ENCODE measurements around the gene MAN2C1.
"Not testable (repeated sequence)": the region's sequence is repeated elsewhere in the genome, so short reads cannot be mapped to it uniquely, and the experiment has no call there.

Gene MAN2C1

DNA sequence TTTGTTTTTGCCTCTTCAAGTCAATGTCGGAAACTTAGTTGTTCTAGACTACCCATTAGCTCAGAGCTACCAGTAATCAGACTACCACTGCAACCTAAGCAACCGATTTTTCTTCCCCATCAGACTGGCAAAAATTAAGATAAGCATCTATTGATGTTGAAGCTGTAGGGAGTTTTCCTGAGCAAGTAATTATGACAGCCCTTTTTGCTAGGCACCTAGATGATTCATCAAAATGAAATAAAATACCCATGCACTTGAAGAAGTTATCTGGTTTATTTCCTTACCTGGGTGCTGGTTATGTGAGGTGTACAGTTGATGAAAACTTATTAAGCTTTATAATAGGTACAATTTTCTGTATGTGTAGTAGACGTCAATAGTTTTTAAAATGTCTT lies 33.1 kb downstream of the MAN2C1 start:
- Histone ChIP-seq H3K14ac (ENCODE audit: low read length) (no peak overlapping the region), H4K91ac (ENCODE audit: low read depth, low read length) (no peak overlapping the region), H2AK5ac (ENCODE audit: low read length) (no peak overlapping the region), H3K79me2 (ENCODE audit: control insufficient read depth, insufficient read depth, low read length, poor library complexity) (peaks cover 7% of the 10 kb centered on the region), H4K12ac (ENCODE audit: low read depth, low read length) (no peak overlapping the region), H4K8ac (ENCODE audit: low read depth, low read length) (peak overlapping the region; percentile 43), H3K18ac (ENCODE audit: low read length) (no peak overlapping the region), H3K9me3 (ENCODE audit: insufficient read depth, low read depth, low read length) (no peaks in the 10 kb centered on the region), H3K79me1 (ENCODE audit: low read length) (peaks cover 2% of the 10 kb centered on the region), H3K36me3 (ENCODE audit: control insufficient read depth in 1 of 2, insufficient read depth in 2 of 2, low read length in 2 of 2) (peaks cover 17 to 18% of the 10 kb centered on the region in 2 experiments), H3K27me3 (ENCODE audit: insufficient read depth, low read length) (no peaks in the 10 kb centered on the region), H2BK12ac (ENCODE audit: low read length) (no peak overlapping the region), H2BK5ac (ENCODE audit: low read depth, low read length, poor library complexity) (no peak overlapping the region), H3K4me1 (ENCODE audit: control insufficient read depth in 1 of 2, insufficient read depth in 2 of 2, low read length in 2 of 2) (peaks cover 5 to 8% of the 10 kb centered on the region in 2 experiments), H3K4ac (ENCODE audit: low read depth, low read length) (no peak overlapping the region), H3K23ac (ENCODE audit: low read length) (no peak overlapping the region), H3K9ac (ENCODE audit: low read length) (no peak overlapping the region), H2BK120ac (ENCODE audit: insufficient read depth, low read length, poor library complexity) (no peak overlapping the region), H3K4me3 (ENCODE audit: low read depth, low read length) (no peak overlapping the region), H3K4me2 (ENCODE audit: low read length) (peak overlapping the region; percentile 83), H3K27ac (ENCODE audit: low read depth, low read length) (no peak overlapping the region), H2AFZ (ENCODE audit: insufficient read depth, low read length, poor library complexity) (peak overlapping the region; percentile 66)
- no CpG with 5 or more reads among the region's 3 CpGs for WGBS (ENCODE audit: extremely low coverage, insufficient coverage, insufficient read length)
- no peak for DNase-seq

DNA sequence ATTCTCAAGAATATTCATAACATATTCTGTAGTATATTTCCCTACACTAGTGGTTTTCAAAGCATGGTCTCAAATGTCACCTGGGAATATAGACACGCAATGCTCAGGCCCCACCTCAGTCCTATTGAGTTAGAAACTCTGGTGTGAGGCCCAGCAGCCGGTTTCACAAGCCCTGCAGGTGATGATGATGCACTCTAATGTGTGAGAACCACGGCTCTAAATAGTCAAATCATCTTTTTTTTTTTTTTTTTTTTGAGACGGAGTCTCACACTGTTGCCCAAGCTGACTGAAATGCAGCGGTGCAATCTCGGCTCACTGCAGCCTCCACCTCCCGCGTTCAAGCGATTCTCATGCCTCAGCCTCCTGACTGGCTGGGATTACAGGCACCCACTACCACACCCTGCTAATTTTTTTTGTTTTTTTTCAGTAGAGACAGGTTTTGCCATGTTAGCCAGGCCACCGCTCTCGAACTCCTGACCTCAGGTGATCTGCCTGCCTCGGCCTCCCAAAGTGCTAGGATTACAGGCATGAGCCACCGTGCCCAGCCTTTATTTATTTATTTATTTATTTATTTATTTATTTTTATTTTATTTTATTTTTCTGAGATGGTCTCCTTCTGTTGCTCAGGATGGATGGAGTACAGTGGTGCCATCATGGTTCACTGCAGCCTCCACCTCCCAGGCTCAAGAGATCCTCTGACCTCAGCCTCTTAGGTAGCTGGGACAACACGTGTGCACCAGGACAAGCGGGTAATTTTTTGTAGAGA lies 34.6 kb downstream of the MAN2C1 start:
- not testable (repeated sequence) for H3K14ac ChIP-seq (ENCODE audit: low read length); H3K79me2 ChIP-seq (ENCODE audit: control insufficient read depth, insufficient read depth, low read length, poor library complexity); H3K4me3 ChIP-seq (ENCODE audit: low read depth, low read length); H3K27ac ChIP-seq (ENCODE audit: low read depth, low read length); H3K9ac ChIP-seq (ENCODE audit: low read length); H4K91ac ChIP-seq (ENCODE audit: low read depth, low read length); DNase-seq; H2BK5ac ChIP-seq (ENCODE audit: low read depth, low read length, poor library complexity); H2BK120ac ChIP-seq (ENCODE audit: insufficient read depth, low read length, poor library complexity); H3K23ac ChIP-seq (ENCODE audit: low read length); H3K36me3 ChIP-seq (ENCODE audit: control insufficient read depth in 1 of 2, insufficient read depth in 2 of 2, low read length in 2 of 2); H4K8ac ChIP-seq (ENCODE audit: low read depth, low read length); H3K9me3 ChIP-seq (ENCODE audit: insufficient read depth, low read depth, low read length); H3K18ac ChIP-seq (ENCODE audit: low read length); H3K4ac ChIP-seq (ENCODE audit: low read depth, low read length); H3K4me1 ChIP-seq (ENCODE audit: control insufficient read depth in 1 of 2, insufficient read depth in 2 of 2, low read length in 2 of 2); H4K12ac ChIP-seq (ENCODE audit: low read depth, low read length); H3K27me3 ChIP-seq (ENCODE audit: insufficient read depth, low read length); H2AK5ac ChIP-seq (ENCODE audit: low read length); H2BK12ac ChIP-seq (ENCODE audit: low read length); H3K4me2 ChIP-seq (ENCODE audit: low read length); H2AFZ ChIP-seq (ENCODE audit: insufficient read depth, low read length, poor library complexity); H3K79me1 ChIP-seq (ENCODE audit: low read length)
- WGBS (ENCODE audit: extremely low coverage, insufficient coverage, insufficient read length): no CpG with 5 or more reads among the region's 15 CpGs

- not testable (repeated sequence) for H3K4me2 ChIP-seq (ENCODE audit: low read length); H3K79me1 ChIP-seq (ENCODE audit: low read length); H3K79me2 ChIP-seq (ENCODE audit: control insufficient read depth, insufficient read depth, low read length, poor library complexity); H3K9ac ChIP-seq (ENCODE audit: low read length); H4K8ac ChIP-seq (ENCODE audit: low read depth, low read length); DNase-seq; H3K27ac ChIP-seq (ENCODE audit: low read depth, low read length); H3K14ac ChIP-seq (ENCODE audit: low read length); H4K91ac ChIP-seq (ENCODE audit: low read depth, low read length); H3K4me1 ChIP-seq (ENCODE audit: control insufficient read depth in 1 of 2, insufficient read depth in 2 of 2, low read length in 2 of 2); H3K9me3 ChIP-seq (ENCODE audit: insufficient read depth, low read depth, low read length); H3K36me3 ChIP-seq (ENCODE audit: control insufficient read depth in 1 of 2, insufficient read depth in 2 of 2, low read length in 2 of 2); H2BK12ac ChIP-seq (ENCODE audit: low read length); H2BK120ac ChIP-seq (ENCODE audit: insufficient read depth, low read length, poor library complexity); H3K27me3 ChIP-seq (ENCODE audit: insufficient read depth, low read length); H2AK5ac ChIP-seq (ENCODE audit: low read length); H3K18ac ChIP-seq (ENCODE audit: low read length); H4K12ac ChIP-seq (ENCODE audit: low read depth, low read length); H2BK5ac ChIP-seq (ENCODE audit: low read depth, low read length, poor library complexity); H3K23ac ChIP-seq (ENCODE audit: low read length); H3K4ac ChIP-seq (ENCODE audit: low read depth, low read length); H3K4me3 ChIP-seq (ENCODE audit: low read depth, low read length); H2AFZ ChIP-seq (ENCODE audit: insufficient read depth, low read length, poor library complexity)
- WGBS (ENCODE audit: extremely low coverage, insufficient coverage, insufficient read length): no CpG with 5 or more reads among the region's 7 CpGs
Observed at GRCh38 chr15:75332093-75332492, 36.3 kb downstream of the MAN2C1 start.

DNA sequence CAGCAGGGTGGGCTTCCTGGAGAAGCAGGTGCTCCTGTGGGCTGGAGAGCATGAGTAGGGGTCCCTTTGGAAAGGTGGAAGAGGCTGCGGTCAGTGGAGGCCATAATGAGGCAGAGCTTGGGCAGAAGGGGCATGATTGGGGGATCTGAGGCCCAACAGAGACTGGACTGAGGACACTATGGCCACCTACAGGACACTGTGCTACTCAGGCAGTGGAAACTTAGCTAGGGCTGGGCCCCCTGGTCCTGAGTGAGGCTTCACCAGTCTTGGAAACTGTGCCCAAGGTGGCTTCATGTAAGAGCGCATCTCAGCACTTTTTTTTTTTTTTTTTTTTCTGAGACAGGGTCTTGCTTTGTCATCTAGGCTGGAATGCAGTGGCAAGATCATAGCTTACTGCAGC lies 38.8 kb downstream of the MAN2C1 start:
- no peak overlapping the region for H2BK5ac ChIP-seq (ENCODE audit: low read depth, low read length, poor library complexity)
- H2AK5ac ChIP-seq (ENCODE audit: low read length): no peak overlapping the region
- H3K9ac ChIP-seq (ENCODE audit: low read length): no peak overlapping the region
- H2AFZ ChIP-seq (ENCODE audit: insufficient read depth, low read length, poor library complexity): no peak overlapping the region
- DNase-seq: no peak
- H3K79me2 ChIP-seq (ENCODE audit: control insufficient read depth, insufficient read depth, low read length, poor library complexity): no peaks in the 10 kb centered on the region
- no peak overlapping the region for H2BK120ac ChIP-seq (ENCODE audit: insufficient read depth, low read length, poor library complexity)
- no peaks in the 10 kb centered on the region for H3K27me3 ChIP-seq (ENCODE audit: insufficient read depth, low read length)
- H3K36me3 ChIP-seq (ENCODE audit: control insufficient read depth in 1 of 2, insufficient read depth in 2 of 2, low read length in 2 of 2): no peaks in the 10 kb centered on the region
- no peak overlapping the region for H3K4me3 ChIP-seq (ENCODE audit: low read depth, low read length)
- no CpG with 5 or more reads among the region's 2 CpGs for WGBS (ENCODE audit: extremely low coverage, insufficient coverage, insufficient read length)
- H3K27ac ChIP-seq (ENCODE audit: low read depth, low read length): no peak overlapping the region
- H3K4me1 ChIP-seq (ENCODE audit: control insufficient read depth in 1 of 2, insufficient read depth in 2 of 2, low read length in 2 of 2): no peaks in the 10 kb centered on the region
- no peak overlapping the region for H3K18ac ChIP-seq (ENCODE audit: low read length)
- no peak overlapping the region for H4K12ac ChIP-seq (ENCODE audit: low read depth, low read length)
- H4K91ac ChIP-seq (ENCODE audit: low read depth, low read length): no peak overlapping the region
- H3K9me3 ChIP-seq (ENCODE audit: insufficient read depth, low read depth, low read length): no peaks in the 10 kb centered on the region
- H3K79me1 ChIP-seq (ENCODE audit: low read length): no peaks in the 10 kb centered on the region
- no peak overlapping the region for H3K4me2 ChIP-seq (ENCODE audit: low read length)
- H3K23ac ChIP-seq (ENCODE audit: low read length): no peak overlapping the region
- H2BK12ac ChIP-seq (ENCODE audit: low read length): no peak overlapping the region
- no peak overlapping the region for H3K14ac ChIP-seq (ENCODE audit: low read length)
- no peak overlapping the region for H4K8ac ChIP-seq (ENCODE audit: low read depth, low read length)
- H3K4ac ChIP-seq (ENCODE audit: low read depth, low read length): no peak overlapping the region
